ENCODE measurements around the gene BAG1. TPM values are rescaled to one million over a fixed set of nuclear protein-coding genes. Genes with fewer than 3 reads are reported as not detected.
A peak's percentile ranks its signal among the peaks of the same experiment; 100 is the strongest.

BAG1 gene
- total and polyA plus RNA-seq, 2 of the 13 experiments (the other 11 are each of a cell fraction or from before 2014, with no cell fraction given), result 23.1 to 59.5 TPM

GRCh38 chr9:33290247-33291030 lies 25.9 kb upstream of the BAG1 start, which contains the start of gene NFX1 (continued):
- no peak for TF ChIP-seq AGO1 (IDR thresholded peaks at IDR 0.05; ENCODE audit: low read depth, low read length, poor library complexity, severe bottlenecking)
- peak; percentile 93 for TF ChIP-seq CBFB (CRISPR knock-in tag; IDR thresholded peaks at IDR 0.05)
- TF ChIP-seq ZNF704 (CRISPR knock-in tag; IDR thresholded peaks at IDR 0.05; ENCODE audit: borderline replicate concordance), result peak; percentile 95
- TF ChIP-seq ZBTB42 (CRISPR knock-in tag; IDR thresholded peaks at IDR 0.05), result peak; percentile 96
- no peak; the same call in 1 of the 2 replicates for TF ChIP-seq MEIS1 (CRISPR knock-in tag; IDR thresholded peaks at IDR 0.05; ENCODE audit: borderline replicate concordance)
- TF ChIP-seq ZEB1 (IDR thresholded peaks at IDR 0.05; ENCODE audit: insufficient replicate concordance, low read depth), result no peak
- 0 out of 2 replicates have a peak, but pooled peaks have one; percentile 38 for TF ChIP-seq ZNF850 (CRISPR knock-in tag; conservative IDR thresholded peaks at IDR 0.05)
- TF ChIP-seq ZNF296 (CRISPR knock-in tag; conservative IDR thresholded peaks at IDR 0.05), result 0 out of 2 replicates have a peak, but pooled peaks have one; percentile 7
- TF ChIP-seq SP5 (CRISPR knock-in tag; IDR thresholded peaks at IDR 0.05; ENCODE audit: borderline replicate concordance, low read depth), result no peak; the same call in 1 of the 2 replicates
- TF ChIP-seq ZNF124 (CRISPR knock-in tag; IDR thresholded peaks at IDR 0.05), result peak; percentile 41; the same call in 1 of the 2 replicates

GRCh38 chr9:33289936-33290246 lies 25.4 kb upstream of the BAG1 start:
- intact Hi-C loops (cut with micrococcal nuclease; ENCODE audit: unreplicated experiment) (loop anchor here (1.0 to 5.0 kb wide), 3 partner anchors 32 to 183 kb away; partner anchors contain the start of genes B4GALT1 and NOL6), in situ Hi-C loops (cut with HindIII; ENCODE audit: extremely low pct_ligation_motif_present, low pct_unique_long_range_greater_than_20kb) (loop anchor here (10.0 kb wide), 1 partner anchor 175 kb away; no protein-coding TSS in a partner anchor)
- BruUV-seq (replicated peaks), result TSS peak; percentile 96
- TF ChIP-seq ZBTB46 (CRISPR knock-in tag; IDR thresholded peaks at IDR 0.05; ENCODE audit: borderline replicate concordance) (no peak), BRD4 (CRISPR knock-in tag; IDR thresholded peaks at IDR 0.05) (peak; percentile 16; the same call in 1 of the 2 replicates), ZNF691 (CRISPR knock-in tag; IDR thresholded peaks at IDR 0.05; ENCODE audit: borderline replicate concordance, low read depth) (no peak)

More at GRCh38 chr9:33289936-33290246, 25.4 kb upstream of the BAG1 start:
- DNase-seq (ENCODE audit: low spot score) (no peak), ATAC-seq (peak; percentile 44), FAIRE-seq (no peak)
- Histone ChIP-seq H3K36me3 (replicated peaks in 1 of 2; ENCODE audit: control insufficient read depth in 1 of 2, insufficient read depth in 2 of 2, low read length in 2 of 2) (peaks cover 0 to 15% of the 10 kb centered on the region in 2 experiments; a peak in 3 of 5 replicates), H3K9ac (ENCODE audit: insufficient read depth, low read depth, low read length) (peak overlapping the region; percentile 84), H3K4me3 (replicated peaks in 1 of 3; ENCODE audit: insufficient read depth in 1 of 3, low read depth in 2 of 3, low read length in 3 of 3) (peak overlapping the region; percentile 75 to 89 (median 84)), H3K79me2 (ENCODE audit: insufficient read depth, low read length) (peaks cover 44% of the 10 kb centered on the region), H3K27ac (ENCODE audit: extremely low read length, insufficient read depth, low read length) (peak overlapping the region; percentile 85), H2AFZ (ENCODE audit: low read length) (peak overlapping the region; percentile 62), H4K20me1 (ENCODE audit: insufficient read depth, low read length) (no peaks in the 10 kb centered on the region), H3K4me2 (ENCODE audit: low read depth, low read length) (peak overlapping the region; percentile 75), H3K9me3 (ENCODE audit: low read length) (no peaks in the 10 kb centered on the region), H3K4me1 (ENCODE audit: insufficient read depth, low read length) (peaks cover 59% of the 10 kb centered on the region), H3K27me3 (ENCODE audit: control insufficient read depth in 1 of 2, insufficient read depth in 2 of 2, low read length in 2 of 2) (no peaks in the 10 kb centered on the region)
- POLR2A ChIA-PET, result interaction anchor here (0.6 to 1.4 kb wide), 21 partner anchors 10 to 265 kb away, joined by 3 to 22 read pairs (median 3); partner anchors contain the start of genes BAG1, CHMP5, NOL6 and SMU1
- 2% methylated on average over 14 of the region's 14 CpGs for WGBS (ENCODE audit: low lambda C conversion rate)
- CTCF ChIA-PET (ENCODE audit: low intra/inter-chr PET ratio, low total read pairs), result no interaction called here

Data from HepG2 (cell line).